Endothelial cell (in vitro differentiated cells): Measurements from ENCODE around the gene CALML3. TPM values are rescaled to one million over a fixed set of nuclear protein-coding genes. Genes with fewer than 3 reads are reported as not detected.
A peak's percentile ranks its signal among the peaks of the same experiment; 100 is the strongest.
"Not testable (repeated sequence)": the region's sequence is repeated elsewhere in the genome, so short reads cannot be mapped to it uniquely, and the experiment has no call there.

Source experiments
- DNase-seq: peaks from one replicate; pipeline ENCODE4 v3.0.0; 2021; ENCODE audit warnings: low spot score
- H3K27ac Mint-ChIP-seq: one replicate; pipeline ENCODE4 v1.8.0; 2021; ENCODE audit warnings: mixed read lengths, inconsistent platforms; ENCODE audit not compliant: unreplicated experiment
- H3K27me3 Mint-ChIP-seq: one replicate; pipeline ENCODE4 v1.8.0; 2021; ENCODE audit warnings: mild to moderate bottlenecking, moderate library complexity, mixed read lengths, inconsistent platforms; ENCODE audit not compliant: unreplicated experiment
- H3K36me3 Mint-ChIP-seq: one replicate; pipeline ENCODE4 v1.8.0; 2021; ENCODE audit warnings: mild to moderate bottlenecking, low read depth, mixed read lengths, inconsistent platforms; ENCODE audit not compliant: unreplicated experiment
- H3K4me1 Mint-ChIP-seq: one replicate; pipeline ENCODE4 v1.8.0; 2021; ENCODE audit warnings: mild to moderate bottlenecking, mixed read lengths, inconsistent platforms; ENCODE audit not compliant: unreplicated experiment
- H3K4me3 Mint-ChIP-seq: one replicate; pipeline ENCODE4 v1.8.0; 2021; ENCODE audit warnings: mild to moderate bottlenecking, mixed read lengths, inconsistent platforms; ENCODE audit not compliant: unreplicated experiment
- H3K9me3 Mint-ChIP-seq: one replicate; pipeline ENCODE4 v1.8.0; 2021; ENCODE audit warnings: mixed read lengths, inconsistent platforms; ENCODE audit not compliant: unreplicated experiment
- long read RNA-seq: library from polyadenylated mRNA; unstranded; transcript quantifications from one replicate; pipeline ENCODE4 v2.0.0, GENCODE V29; 2020; ENCODE audit not compliant: unreplicated experiment
- total RNA-seq: library from RNA; stranded (reverse); fragmentation: NEBNext Ultra II Directional; extraction: Animal tissue kit (Norgen Biotek cat#: 25700); gene quantifications from one replicate; pipeline ENCODE4 v1.2.1, GENCODE V29; 2021; ENCODE audit not compliant: unreplicated experiment
- TF ChIP-seq, protein P1 (sequence below): fragments of 200-600 bp; sonication (generic); IDR thresholded peaks from one replicate; pipeline ENCODE4 v1.5.0; 2021; ENCODE audit warnings: antibody characterized with exemption; ENCODE audit not compliant: unreplicated experiment

The CALML3 gene
- not detected for total RNA-seq
- long read RNA-seq = 0 reads

- peaks cover 9% of the 10 kb centered on the region for H3K4me1 Mint-ChIP-seq
- no peak within 1 kb of the TSS for H3K4me3 Mint-ChIP-seq
- no peaks in the 10 kb centered on the region for H3K9me3 Mint-ChIP-seq
- DNase-seq = no peak
- TF ChIP-seq, protein P1, sequence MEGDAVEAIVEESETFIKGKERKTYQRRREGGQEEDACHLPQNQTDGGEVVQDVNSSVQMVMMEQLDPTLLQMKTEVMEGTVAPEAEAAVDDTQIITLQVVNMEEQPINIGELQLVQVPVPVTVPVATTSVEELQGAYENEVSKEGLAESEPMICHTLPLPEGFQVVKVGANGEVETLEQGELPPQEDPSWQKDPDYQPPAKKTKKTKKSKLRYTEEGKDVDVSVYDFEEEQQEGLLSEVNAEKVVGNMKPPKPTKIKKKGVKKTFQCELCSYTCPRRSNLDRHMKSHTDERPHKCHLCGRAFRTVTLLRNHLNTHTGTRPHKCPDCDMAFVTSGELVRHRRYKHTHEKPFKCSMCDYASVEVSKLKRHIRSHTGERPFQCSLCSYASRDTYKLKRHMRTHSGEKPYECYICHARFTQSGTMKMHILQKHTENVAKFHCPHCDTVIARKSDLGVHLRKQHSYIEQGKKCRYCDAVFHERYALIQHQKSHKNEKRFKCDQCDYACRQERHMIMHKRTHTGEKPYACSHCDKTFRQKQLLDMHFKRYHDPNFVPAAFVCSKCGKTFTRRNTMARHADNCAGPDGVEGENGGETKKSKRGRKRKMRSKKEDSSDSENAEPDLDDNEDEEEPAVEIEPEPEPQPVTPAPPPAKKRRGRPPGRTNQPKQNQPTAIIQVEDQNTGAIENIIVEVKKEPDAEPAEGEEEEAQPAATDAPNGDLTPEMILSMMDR = no peak
- peaks cover 4% of the 10 kb centered on the region for H3K36me3 Mint-ChIP-seq
- no peak within 1 kb of the TSS for H3K27ac Mint-ChIP-seq
- peaks cover 8% of the 10 kb centered on the region for H3K27me3 Mint-ChIP-seq
Measured at GRCh38 chr10:5524641-5525560, at the start of gene CALML3. Gene CALML3, plus strand, starts transcription at chr10:5524961. Its CDS starts 125 bp downstream, at chr10:5525086.

DNA sequence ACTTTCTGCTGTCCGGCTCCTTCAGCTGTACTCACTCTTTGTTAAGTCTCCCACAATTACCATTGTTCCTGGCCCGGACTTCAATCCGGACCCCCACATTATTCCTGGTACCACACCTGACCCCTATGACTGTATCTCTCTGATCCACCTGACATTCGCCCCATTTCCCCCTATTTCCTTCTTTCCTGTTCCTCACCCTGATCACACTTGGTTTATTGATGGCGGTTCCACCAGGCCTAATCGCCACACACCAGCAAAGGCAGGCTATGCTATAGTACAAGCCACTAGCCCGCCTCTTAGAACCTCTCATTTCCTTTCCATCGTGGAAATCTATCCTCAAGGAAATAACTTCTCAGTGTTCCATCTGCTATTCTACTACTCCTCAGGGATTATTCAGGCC, 49.7 kb upstream of the CALML3 start:
- not testable (repeated sequence) for H3K27ac Mint-ChIP-seq, DNase-seq
- peaks cover 15% of the 10 kb centered on the region for H3K36me3 Mint-ChIP-seq

GRCh38 chr10:5475974-5476807, 48.6 kb upstream of the CALML3 start:
- H3K4me3 Mint-ChIP-seq, H3K9me3 Mint-ChIP-seq, DNase-seq, H3K27me3 Mint-ChIP-seq: not testable (repeated sequence)
- H3K27ac Mint-ChIP-seq = peak overlapping the region; percentile 10
- peaks cover 25% of the 10 kb centered on the region for H3K4me1 Mint-ChIP-seq
- H3K36me3 Mint-ChIP-seq = peaks cover 15% of the 10 kb centered on the region

More for the DNA sequence above, 49.7 kb upstream of the CALML3 start:
- not testable (repeated sequence) for H3K27me3 Mint-ChIP-seq, H3K9me3 Mint-ChIP-seq, H3K4me3 Mint-ChIP-seq
- peaks cover 20% of the 10 kb centered on the region for H3K4me1 Mint-ChIP-seq

- H3K36me3 Mint-ChIP-seq = peaks cover 12% of the 10 kb centered on the region
- peaks cover 2% of the 10 kb centered on the region for H3K9me3 Mint-ChIP-seq
- peak overlapping the region; percentile 10 for H3K27ac Mint-ChIP-seq
- no peak overlapping the region for H3K4me3 Mint-ChIP-seq
- peaks cover 28% of the 10 kb centered on the region for H3K4me1 Mint-ChIP-seq
- peaks cover 7% of the 10 kb centered on the region for H3K27me3 Mint-ChIP-seq
- TF ChIP-seq, protein P1 = no peak
- DNase-seq = no peak
Measured at GRCh38 chr10:5476918-5477525, 47.7 kb upstream of the CALML3 start.

- DNase-seq = no peak
- no peak overlapping the region for H3K27ac Mint-ChIP-seq
- H3K4me1 Mint-ChIP-seq = peaks cover 28% of the 10 kb centered on the region
- no peaks in the 10 kb centered on the region for H3K9me3 Mint-ChIP-seq
- TF ChIP-seq, protein P1 = no peak
- H3K27me3 Mint-ChIP-seq = peaks cover 2% of the 10 kb centered on the region
- H3K36me3 Mint-ChIP-seq = peaks cover 7% of the 10 kb centered on the region
- peak overlapping the region; percentile 17 for H3K4me3 Mint-ChIP-seq
Measured at GRCh38 chr10:5477948-5478693, 46.6 kb upstream of the CALML3 start.
